Astrocyte of the cerebellum (primary cell): ENCODE measurements around the gene DOK7.

Experiments
- DNase-seq: peaks from one replicate; pipeline ENCODE4 v3.0.0-alpha.2; 2011; ENCODE audit warnings: low read depth
- H3K4me3 ChIP-seq: 2 replicates; pipeline ENCODE4 v1.5.1; 2011; ENCODE audit warnings: mild to moderate bottlenecking, low read depth, low read length, moderate library complexity
- in situ Hi-C: cut with HindIII; loops from 2 replicates; pipeline ENCODE4 v1.10.0; 2017; ENCODE audit warnings: low sequenced_read_pairs
- TF ChIP-seq, protein P1 (sequence below): IDR thresholded peaks from 2 replicates; pipeline ENCODE4 v1.5.1; 2012; ENCODE audit warnings: low read length, low read depth, moderate library complexity, mild to moderate bottlenecking; ENCODE audit errors: missing control alignments

DOK7 gene

DNA sequence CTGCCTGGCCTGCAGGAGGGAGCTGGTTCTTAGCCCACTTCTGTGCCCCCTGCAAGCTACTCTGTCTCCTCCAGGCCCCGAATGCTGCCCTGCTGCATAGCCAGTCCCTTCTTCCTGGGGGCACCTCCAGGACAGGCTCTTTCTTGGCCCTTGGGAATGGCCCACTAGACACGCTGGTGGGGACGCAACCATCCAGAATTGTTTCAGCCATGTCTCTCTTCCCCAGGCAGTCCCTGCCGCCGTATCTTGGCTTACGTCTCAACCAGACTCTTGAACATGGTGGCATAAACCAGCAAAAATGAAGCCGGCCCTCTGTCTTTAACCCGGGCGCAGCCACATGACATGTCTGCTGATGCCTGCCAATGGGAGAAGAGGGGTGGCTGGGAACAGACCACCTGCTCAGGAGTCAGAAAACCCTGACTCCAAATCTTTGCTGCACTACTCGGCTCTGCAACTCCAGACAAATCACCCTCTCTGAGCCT lies 60.1 kb downstream of the DOK7 start:
- TF ChIP-seq, protein P1, sequence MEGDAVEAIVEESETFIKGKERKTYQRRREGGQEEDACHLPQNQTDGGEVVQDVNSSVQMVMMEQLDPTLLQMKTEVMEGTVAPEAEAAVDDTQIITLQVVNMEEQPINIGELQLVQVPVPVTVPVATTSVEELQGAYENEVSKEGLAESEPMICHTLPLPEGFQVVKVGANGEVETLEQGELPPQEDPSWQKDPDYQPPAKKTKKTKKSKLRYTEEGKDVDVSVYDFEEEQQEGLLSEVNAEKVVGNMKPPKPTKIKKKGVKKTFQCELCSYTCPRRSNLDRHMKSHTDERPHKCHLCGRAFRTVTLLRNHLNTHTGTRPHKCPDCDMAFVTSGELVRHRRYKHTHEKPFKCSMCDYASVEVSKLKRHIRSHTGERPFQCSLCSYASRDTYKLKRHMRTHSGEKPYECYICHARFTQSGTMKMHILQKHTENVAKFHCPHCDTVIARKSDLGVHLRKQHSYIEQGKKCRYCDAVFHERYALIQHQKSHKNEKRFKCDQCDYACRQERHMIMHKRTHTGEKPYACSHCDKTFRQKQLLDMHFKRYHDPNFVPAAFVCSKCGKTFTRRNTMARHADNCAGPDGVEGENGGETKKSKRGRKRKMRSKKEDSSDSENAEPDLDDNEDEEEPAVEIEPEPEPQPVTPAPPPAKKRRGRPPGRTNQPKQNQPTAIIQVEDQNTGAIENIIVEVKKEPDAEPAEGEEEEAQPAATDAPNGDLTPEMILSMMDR = no peak
- no peak overlapping the region for H3K4me3 ChIP-seq
- no peak for DNase-seq
- in situ Hi-C loops = no loop called here

- no peak overlapping the region for H3K4me3 ChIP-seq
- TF ChIP-seq, protein P1 = no peak
- no peak for DNase-seq
- in situ Hi-C loops = no loop called here
Observed at GRCh38 chr4:3523628-3524221, 60.6 kb downstream of the DOK7 start.

DNA sequence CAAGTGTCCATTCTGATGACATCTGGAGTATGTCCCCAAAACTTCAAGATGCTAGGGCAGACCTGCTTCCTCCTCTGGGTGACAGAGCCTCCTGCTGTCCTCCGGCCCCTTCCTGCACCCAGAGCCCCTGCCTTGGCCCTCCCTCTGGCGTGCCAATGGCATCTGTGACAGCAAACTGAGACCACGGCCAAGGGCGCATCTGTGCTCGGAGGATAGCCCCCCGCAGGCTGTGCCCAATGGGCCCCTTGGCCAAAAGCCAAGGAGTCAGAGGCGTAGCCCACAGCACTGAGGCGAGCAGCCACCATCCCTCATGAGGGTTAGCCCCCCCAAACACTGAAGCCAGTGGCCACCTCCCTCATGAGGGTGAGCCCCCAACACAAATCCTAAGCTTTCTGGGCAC lies 61.2 kb downstream of the DOK7 start:
- in situ Hi-C loops = no loop called here
- TF ChIP-seq, protein P1 = no peak
- H3K4me3 ChIP-seq = no peak overlapping the region
- no peak for DNase-seq

DNA sequence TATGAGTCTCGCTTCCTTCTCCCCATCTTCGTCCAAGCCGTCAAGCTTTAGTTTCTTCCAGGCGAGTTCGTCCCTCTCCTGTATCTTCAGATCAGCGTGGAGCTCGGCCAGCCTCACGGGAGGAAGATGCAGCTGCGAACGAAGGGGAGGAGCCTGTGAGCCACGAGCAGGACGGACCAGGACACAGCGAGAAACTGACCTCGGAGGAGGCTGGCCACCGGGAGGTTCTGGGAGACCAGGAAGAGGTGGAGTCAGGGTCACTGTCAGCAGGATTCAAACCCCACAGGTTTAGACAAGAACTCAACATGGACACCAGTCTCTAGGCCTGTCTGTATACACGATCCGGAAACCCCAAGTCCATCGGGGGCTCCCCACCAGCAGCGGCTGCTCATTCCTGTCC lies 61.8 kb downstream of the DOK7 start:
- no peak for DNase-seq
- TF ChIP-seq, protein P1 = no peak
- no peak overlapping the region for H3K4me3 ChIP-seq
- in situ Hi-C loops = no loop called here

GRCh38 chr4:3525532-3526430 lies 62.7 kb downstream of the DOK7 start:
- TF ChIP-seq, protein P1 = no peak
- DNase-seq = no peak
- H3K4me3 ChIP-seq = no peak overlapping the region
- in situ Hi-C loops = no loop called here

- in situ Hi-C loops = no loop called here
- TF ChIP-seq, protein P1 = no peak
- no peak overlapping the region for H3K4me3 ChIP-seq
- DNase-seq = no peak
Observed at GRCh38 chr4:3526456-3526855, 63.4 kb downstream of the DOK7 start.
